Mesothelial cell of epicardium (in vitro differentiated cells): ENCODE results near the gene MPZL3. TPM values are rescaled to one million over a fixed set of nuclear protein-coding genes. Genes with fewer than 3 reads are reported as not detected.
"Not testable (repeated sequence)": the region's sequence is repeated elsewhere in the genome, so short reads cannot be mapped to it uniquely, and the experiment has no call there.

ENCODE experiments used
- DNase-seq, 2 experiments: peaks; one replicate each; pipeline ENCODE4 v3.0.0; 2021; ENCODE audit warnings: low spot score in 2 of 2; ENCODE audit not compliant: unreplicated experiment in 2 of 2
- H3K27ac Mint-ChIP-seq: 2 replicates; pipeline ENCODE4 v1.8.0; 2021; ENCODE audit warnings: mixed read lengths
- H3K27me3 Mint-ChIP-seq: 2 replicates; pipeline ENCODE4 v1.8.0; 2021; ENCODE audit warnings: low read depth, mixed read lengths
- H3K36me3 Mint-ChIP-seq: 2 replicates; pipeline ENCODE4 v1.8.0; 2021; ENCODE audit warnings: mixed read lengths
- H3K4me1 Mint-ChIP-seq: 2 replicates; pipeline ENCODE4 v1.8.0; 2021; ENCODE audit warnings: mixed read lengths
- H3K4me3 Mint-ChIP-seq: 2 replicates; pipeline ENCODE4 v1.8.0; 2021; ENCODE audit warnings: mild to moderate bottlenecking, moderate library complexity, mixed read lengths
- H3K9me3 Mint-ChIP-seq: 2 replicates; pipeline ENCODE4 v1.8.0; 2021; ENCODE audit warnings: mixed read lengths
- total RNA-seq: library from RNA; stranded (reverse); gene quantifications from 3 replicates; pipeline ENCODE4 v1.2.1, GENCODE V29; 2021
- TF ChIP-seq, protein P1 (sequence below): fragments of 200-600 bp; sonication (generic); IDR thresholded peaks from one replicate; pipeline ENCODE4 v1.5.0; 2021; ENCODE audit warnings: antibody characterized with exemption; ENCODE audit not compliant: unreplicated experiment

The MPZL3 gene
- total RNA-seq, 1 donor from 2014 or later, result 5.0 TPM

DNA sequence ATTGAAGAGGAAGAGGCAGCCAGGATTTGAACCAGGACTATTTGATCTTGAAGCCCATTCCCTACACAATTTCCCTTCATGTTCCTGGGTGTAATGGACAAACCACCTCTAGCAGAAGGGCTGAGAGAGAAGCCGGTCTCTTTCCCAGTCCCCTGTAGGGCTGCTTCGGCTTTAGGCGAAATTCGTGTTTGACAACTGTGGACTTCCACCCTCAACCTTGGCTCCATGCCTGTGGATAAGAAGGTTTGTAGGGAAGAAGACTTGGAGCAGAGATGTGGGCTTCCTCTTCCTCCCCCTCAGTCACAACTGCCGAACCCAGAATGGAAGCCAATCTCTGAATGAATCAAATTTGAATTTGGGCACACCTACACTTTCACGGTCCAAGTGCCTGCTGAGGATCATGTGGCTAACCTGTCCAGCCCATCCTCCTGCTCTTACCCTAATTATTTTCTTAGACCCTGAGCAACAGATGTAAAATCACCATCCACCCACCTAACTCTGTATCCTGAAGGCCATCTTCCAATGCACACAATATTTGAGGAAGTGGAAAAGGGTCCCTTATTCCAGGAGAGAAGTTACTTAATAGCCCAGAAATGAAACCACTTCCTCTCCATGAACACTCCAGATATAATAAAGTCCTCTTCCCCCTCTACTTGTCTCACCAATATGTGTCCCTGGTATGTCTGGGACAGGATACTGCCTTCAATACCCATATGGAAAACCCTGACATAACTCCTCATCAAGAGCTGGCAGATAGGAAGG is 65.6 kb downstream of the MPZL3 start:
- Mint-ChIP-seq H3K4me1 (no peaks in the 10 kb centered on the region), H3K9me3 (peaks cover 4% of the 10 kb centered on the region), H3K36me3 (no peaks in the 10 kb centered on the region), H3K4me3 (no peak overlapping the region), H3K27me3 (peaks cover 60% of the 10 kb centered on the region), H3K27ac (no peak overlapping the region)
- no peak for DNase-seq
- TF ChIP-seq, protein P1, sequence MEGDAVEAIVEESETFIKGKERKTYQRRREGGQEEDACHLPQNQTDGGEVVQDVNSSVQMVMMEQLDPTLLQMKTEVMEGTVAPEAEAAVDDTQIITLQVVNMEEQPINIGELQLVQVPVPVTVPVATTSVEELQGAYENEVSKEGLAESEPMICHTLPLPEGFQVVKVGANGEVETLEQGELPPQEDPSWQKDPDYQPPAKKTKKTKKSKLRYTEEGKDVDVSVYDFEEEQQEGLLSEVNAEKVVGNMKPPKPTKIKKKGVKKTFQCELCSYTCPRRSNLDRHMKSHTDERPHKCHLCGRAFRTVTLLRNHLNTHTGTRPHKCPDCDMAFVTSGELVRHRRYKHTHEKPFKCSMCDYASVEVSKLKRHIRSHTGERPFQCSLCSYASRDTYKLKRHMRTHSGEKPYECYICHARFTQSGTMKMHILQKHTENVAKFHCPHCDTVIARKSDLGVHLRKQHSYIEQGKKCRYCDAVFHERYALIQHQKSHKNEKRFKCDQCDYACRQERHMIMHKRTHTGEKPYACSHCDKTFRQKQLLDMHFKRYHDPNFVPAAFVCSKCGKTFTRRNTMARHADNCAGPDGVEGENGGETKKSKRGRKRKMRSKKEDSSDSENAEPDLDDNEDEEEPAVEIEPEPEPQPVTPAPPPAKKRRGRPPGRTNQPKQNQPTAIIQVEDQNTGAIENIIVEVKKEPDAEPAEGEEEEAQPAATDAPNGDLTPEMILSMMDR, result no peak

DNA sequence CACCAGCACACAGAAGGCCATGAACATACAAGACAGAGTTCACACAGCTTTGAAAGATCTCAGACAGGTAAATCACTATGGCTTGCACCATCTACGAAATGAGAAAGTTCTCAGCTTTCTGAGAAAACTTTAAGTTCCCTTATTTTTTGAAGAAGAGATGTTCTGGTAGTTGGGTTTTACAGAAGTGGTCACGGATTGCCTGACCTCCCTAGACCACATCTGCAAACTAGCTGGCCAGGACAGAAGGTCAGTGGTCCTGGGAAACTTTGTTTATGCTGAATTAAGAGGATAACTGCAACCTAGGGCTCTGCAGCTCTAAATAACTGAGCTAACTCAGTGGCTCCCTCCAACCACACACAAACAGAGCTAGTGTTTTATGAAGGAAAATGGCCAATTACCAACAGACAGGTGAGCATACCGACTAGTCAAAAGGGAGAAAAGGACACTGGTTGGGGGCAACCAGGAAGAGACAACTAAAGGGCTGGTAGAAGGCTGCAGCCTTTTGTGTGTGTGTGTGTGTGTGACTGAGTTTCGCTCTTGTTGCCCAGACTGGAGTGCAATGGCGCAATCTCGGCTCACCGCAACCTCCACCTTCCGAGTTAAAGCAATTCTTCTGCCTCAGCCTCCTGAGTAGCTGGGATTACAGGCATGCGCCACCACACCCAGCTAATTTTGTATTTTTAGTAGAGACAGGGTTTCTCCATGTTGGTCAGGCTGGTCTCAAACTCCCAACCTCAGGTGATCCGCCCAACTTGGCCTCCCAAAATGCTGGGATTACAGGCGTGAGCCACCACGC is 67.2 kb downstream of the MPZL3 start:
- TF ChIP-seq, protein P1, result no peak
- Mint-ChIP-seq H3K4me3 (no peak overlapping the region), H3K4me1 (peaks cover 7% of the 10 kb centered on the region), H3K36me3 (no peaks in the 10 kb centered on the region), H3K9me3 (no peaks in the 10 kb centered on the region), H3K27me3 (peaks cover 53% of the 10 kb centered on the region), H3K27ac (no peak overlapping the region)
- no peak for DNase-seq

DNA sequence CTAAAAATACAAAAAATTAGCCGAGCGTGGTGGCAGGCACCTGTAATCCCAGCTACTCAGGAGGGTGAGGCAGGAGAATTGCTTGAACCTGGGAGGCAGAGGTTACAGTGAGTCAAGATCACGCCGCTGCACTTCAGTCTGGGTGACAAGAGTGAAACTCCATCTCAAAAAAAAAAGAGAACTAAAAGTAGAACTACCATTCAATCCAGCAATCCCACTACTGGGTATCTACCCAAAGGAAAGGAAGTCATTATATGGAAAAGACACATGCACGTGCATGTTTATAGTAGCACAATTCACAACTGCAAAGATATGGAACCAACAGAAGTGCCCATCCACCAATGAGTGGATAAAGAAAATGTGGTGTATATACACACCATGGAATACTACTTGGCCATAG is 68.5 kb downstream of the MPZL3 start:
- not testable (repeated sequence) for H3K36me3 Mint-ChIP-seq, DNase-seq, H3K4me3 Mint-ChIP-seq, H3K27ac Mint-ChIP-seq, H3K9me3 Mint-ChIP-seq
- peaks cover 42% of the 10 kb centered on the region for H3K27me3 Mint-ChIP-seq
- peaks cover 11% of the 10 kb centered on the region for H3K4me1 Mint-ChIP-seq

DNA sequence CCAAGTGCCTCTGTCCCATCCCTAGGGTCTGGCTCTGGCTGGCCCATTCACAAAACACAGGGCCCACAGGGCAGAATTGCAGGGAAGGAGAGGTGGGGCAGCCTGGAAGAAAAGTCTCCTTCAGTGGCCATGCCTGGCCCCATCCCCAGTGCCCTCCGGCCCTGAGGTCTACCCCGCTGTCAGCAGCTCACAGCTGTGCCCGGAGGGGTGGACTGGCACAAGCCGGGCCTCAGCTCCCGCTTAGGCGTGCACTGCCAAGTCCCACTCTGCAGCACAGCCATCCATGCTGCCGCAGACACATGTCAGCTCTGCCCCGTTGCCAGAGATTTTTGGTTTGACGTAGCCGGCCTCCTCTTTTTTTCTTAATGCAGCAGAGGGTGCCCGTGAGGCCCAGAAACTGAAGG is 71.9 kb downstream of the MPZL3 start:
- Mint-ChIP-seq H3K36me3 (no peaks in the 10 kb centered on the region), H3K27ac (no peak overlapping the region), H3K4me1 (peaks cover 24% of the 10 kb centered on the region), H3K27me3 (peaks cover 26% of the 10 kb centered on the region), H3K9me3 (no peaks in the 10 kb centered on the region), H3K4me3 (peak overlapping the region; percentile 46)
- TF ChIP-seq, protein P1, result no peak
- peak in 1 of 2 experiments; percentile 58 for DNase-seq

DNA sequence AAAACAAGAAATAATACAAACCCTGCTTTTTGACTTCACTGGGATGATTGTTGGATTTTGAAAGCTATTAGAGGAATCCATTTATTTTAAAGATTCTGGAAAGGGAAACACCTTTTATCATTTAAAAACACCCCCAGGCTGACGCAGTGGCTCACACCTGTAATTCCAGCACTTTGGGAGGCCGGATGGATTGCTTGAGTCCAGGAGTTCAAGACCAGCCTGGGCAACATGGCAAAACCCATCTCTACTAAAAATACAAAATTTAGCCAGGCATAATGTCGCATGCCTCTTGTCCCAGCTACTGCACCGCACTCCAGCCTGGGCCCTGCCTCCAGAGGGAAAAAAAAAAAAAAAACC is 75.4 kb downstream of the MPZL3 start:
- H3K27me3 Mint-ChIP-seq, result peaks cover 36% of the 10 kb centered on the region
- no peak overlapping the region for H3K27ac Mint-ChIP-seq
- no peak for DNase-seq
- no peaks in the 10 kb centered on the region for H3K9me3 Mint-ChIP-seq
- H3K4me3 Mint-ChIP-seq, result peak overlapping the region; percentile 73
- no peaks in the 10 kb centered on the region for H3K36me3 Mint-ChIP-seq
- TF ChIP-seq, protein P1, result no peak
- H3K4me1 Mint-ChIP-seq, result peaks cover 34% of the 10 kb centered on the region

Other genes starting within 250 kb of the MPZL3 start
- gene TMPRSS4, start 175.3 kb downstream of the MPZL3 start, total RNA-seq, result 0.66 to 0.99 TPM (median 0.94 TPM) in 3 replicates
- gene SMIM35, start 165.4 kb downstream of the MPZL3 start, total RNA-seq, result not detected in 3 replicates
- gene SCN4B, start 99.5 kb downstream of the MPZL3 start, total RNA-seq, result 1.2 to 1.9 TPM (median 1.5 TPM) in 3 replicates
- 2.3 to 2.5 TPM (median 2.4 TPM) in 3 replicates for gene SCN2B, start 75.7 kb downstream of the MPZL3 start, total RNA-seq
- gene JAML, start 27.4 kb downstream of the MPZL3 start, total RNA-seq, result not detected in 3 replicates
- gene MPZL2, start 11.9 kb upstream of the MPZL3 start, total RNA-seq, result 32.3 to 36.9 TPM (median 32.8 TPM) in 3 replicates
- gene CD3E, start 52.4 kb upstream of the MPZL3 start, total RNA-seq, result not detected in 3 replicates
- not detected in 3 replicates for gene CD3D, start 90.3 kb upstream of the MPZL3 start, total RNA-seq
- not detected in 3 replicates for gene CD3G, start 92.0 kb upstream of the MPZL3 start, total RNA-seq
- 40.5 to 41.5 TPM (median 41.5 TPM) in 3 replicates for gene UBE4A, start 107.2 kb upstream of the MPZL3 start, total RNA-seq
- gene ATP5MG, start 149.2 kb upstream of the MPZL3 start, total RNA-seq, result 168 to 188 TPM (median 180 TPM) in 3 replicates
- 83.6 to 85.8 TPM (median 83.7 TPM) in 3 replicates for gene KMT2A, start 184.1 kb upstream of the MPZL3 start, total RNA-seq